Sciatic nerve (tissue), 1 donor: ENCODE measurements around the gene PTCH2. TPM values are rescaled to one million over a fixed set of nuclear protein-coding genes. Genes with fewer than 3 reads are reported as not detected.

Source experiments
- total RNA-seq: library from RNA; stranded (reverse); fragmentation: NEBNext Ultra II Directional; extraction: Animal tissue kit (Norgen Biotek cat#: 25700); gene quantifications from one replicate; pipeline ENCODE4 v1.2.1, GENCODE V29; 2021
- donor health status: DM: no; HTN: no; CAD: no.

PTCH2 gene
- total RNA-seq, 1 donor from 2014 or later, result 31.2 TPM

Other genes starting within 250 kb of the PTCH2 start
- gene TMEM53, start 168.8 kb downstream of the PTCH2 start, total RNA-seq, result 12.5 TPM
- gene ARMH1, start 168.5 kb downstream of the PTCH2 start, total RNA-seq, result 3.9 TPM
- gene RNU5D-1, start 112.1 kb downstream of the PTCH2 start, total RNA-seq, result not detected
- gene KIF2C, start 103.4 kb downstream of the PTCH2 start, total RNA-seq, result 1.2 TPM
- gene RPS8, start 67.7 kb downstream of the PTCH2 start, total RNA-seq, result 1,483 TPM
- gene BEST4, start 55.1 kb downstream of the PTCH2 start, total RNA-seq, result 0.36 TPM
- gene PLK3, start 42.9 kb downstream of the PTCH2 start, total RNA-seq, result 26.1 TPM
- gene DYNLT4, start 35.9 kb downstream of the PTCH2 start, total RNA-seq, result 0.49 TPM
- 35.0 TPM for gene BTBD19, start 34.7 kb downstream of the PTCH2 start, total RNA-seq
- gene EIF2B3, start 143.3 kb upstream of the PTCH2 start, total RNA-seq, result 30.7 TPM
- 37.6 TPM for gene HECTD3, start 168.1 kb upstream of the PTCH2 start, total RNA-seq
- 76.1 TPM for gene UROD, start 169.0 kb upstream of the PTCH2 start, total RNA-seq